ENCODE measurements around the gene WIPF3.
"Not testable (repeated sequence)": the region's sequence is repeated elsewhere in the genome, so short reads cannot be mapped to it uniquely, and the experiment has no call there.

The WIPF3 gene

DNA sequence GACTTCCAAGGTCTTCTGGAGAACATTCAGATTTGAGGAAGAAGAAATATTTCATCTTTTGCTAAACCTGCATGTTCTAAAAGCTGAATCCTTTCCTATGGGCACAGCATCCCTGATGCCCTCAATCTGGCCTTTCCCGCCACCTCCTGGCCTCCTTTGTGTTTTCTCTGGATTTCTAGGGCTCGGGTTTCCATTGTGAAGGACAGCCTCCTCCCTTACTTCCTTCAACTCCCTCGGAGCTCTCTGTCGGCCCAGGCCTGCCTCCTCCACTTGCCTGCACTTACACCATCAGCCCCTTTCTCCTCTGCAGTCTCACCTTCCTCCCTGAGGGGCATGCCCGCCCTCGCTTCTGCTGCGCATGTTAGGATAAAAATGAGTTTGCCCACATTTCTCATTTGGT is 75.4 kb downstream of the WIPF3 start:
- no peak for DNase-seq (ENCODE audit: low spot score)

DNA sequence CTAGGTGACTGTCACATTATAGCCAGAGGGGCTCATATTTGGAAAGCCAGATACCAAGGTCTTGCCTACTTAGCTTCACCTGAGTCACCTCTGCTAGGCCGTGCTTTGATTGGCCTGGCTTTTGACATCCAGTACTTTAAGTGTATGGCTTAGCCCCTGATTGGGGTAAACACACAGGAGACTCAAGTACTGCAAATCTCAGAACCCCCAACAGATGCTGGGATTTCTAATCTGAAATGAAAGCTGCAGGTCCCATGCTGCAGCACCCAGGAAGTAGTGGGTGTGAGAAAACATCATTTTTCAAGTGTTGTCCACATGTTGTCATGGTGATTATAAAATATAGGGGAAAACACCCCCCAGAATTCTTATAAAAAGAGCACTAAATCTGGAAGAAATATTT is 76.2 kb downstream of the WIPF3 start:
- DNase-seq (ENCODE audit: low spot score), result no peak

GRCh38 chr7:29883462-29884398 is 77.4 kb downstream of the WIPF3 start:
- DNase-seq (ENCODE audit: low spot score), result no peak

DNA sequence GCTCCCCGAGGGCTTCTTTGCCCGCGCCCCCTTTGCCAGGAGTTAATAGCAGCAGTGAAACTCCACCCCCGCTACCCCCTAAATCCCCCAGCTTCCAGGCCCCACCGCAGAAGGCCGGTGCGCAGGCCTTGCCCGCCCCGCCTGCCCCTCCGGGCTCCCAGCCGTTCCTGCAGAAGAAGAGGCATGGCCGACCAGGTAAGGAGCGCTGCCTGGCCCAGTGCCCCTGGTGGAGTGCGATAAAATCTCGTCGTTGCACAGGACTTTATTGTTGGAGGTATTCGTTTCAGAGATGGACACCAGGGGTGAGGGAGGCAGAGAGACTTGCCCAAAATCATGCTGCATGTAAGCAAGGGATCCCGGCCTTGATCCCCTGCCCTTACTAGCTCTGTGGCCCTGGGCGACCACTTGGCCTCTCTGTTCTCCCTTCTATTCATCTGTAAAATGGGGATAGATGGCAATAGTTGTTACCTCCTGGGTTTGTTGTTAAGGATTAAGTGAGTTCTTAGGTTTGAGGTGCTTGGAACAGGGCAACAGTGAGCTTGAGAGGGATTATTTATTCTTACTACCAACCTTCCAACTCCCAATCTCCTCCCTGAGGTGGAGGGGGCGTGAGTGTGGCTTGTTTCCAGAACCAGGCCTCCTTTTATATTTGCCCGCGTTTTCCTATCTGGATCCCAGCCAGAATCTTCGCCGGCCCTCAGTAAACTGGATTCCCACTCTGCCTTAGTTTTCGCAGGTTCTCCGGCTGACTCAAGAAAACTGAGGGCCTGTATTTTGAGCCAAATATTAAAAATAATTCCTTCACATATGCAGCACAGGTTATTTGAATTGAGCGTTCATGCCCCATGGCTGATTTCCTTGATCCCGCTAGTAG is 78.3 kb downstream of the WIPF3 start:
- DNase-seq (ENCODE audit: low spot score), result no peak

DNA sequence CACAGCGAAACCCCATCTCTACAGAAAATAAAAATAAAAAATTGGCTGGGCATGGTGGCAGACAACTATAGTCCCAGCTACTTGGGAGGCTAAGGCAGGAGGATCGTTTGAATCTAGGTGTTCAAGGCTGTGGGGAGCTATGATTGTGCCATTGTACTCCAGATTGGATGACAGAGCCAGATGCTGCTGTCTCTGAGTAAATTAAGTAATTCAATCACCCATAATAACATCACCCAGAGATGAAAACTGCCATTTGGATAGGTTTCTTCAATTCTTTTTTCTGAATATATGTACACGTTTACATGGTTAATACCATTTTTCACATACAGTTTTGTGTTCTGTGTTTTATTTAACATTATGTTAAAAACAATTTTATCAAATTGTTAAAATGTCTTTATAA is 79.3 kb downstream of the WIPF3 start:
- no peak for DNase-seq (ENCODE audit: low spot score)

GRCh38 chr7:29886827-29887226 is 80.5 kb downstream of the WIPF3 start:
- DNase-seq (ENCODE audit: low spot score), result no peak

GRCh38 chr7:29888006-29888405 is 81.7 kb downstream of the WIPF3 start:
- DNase-seq (ENCODE audit: low spot score), result no peak

DNA sequence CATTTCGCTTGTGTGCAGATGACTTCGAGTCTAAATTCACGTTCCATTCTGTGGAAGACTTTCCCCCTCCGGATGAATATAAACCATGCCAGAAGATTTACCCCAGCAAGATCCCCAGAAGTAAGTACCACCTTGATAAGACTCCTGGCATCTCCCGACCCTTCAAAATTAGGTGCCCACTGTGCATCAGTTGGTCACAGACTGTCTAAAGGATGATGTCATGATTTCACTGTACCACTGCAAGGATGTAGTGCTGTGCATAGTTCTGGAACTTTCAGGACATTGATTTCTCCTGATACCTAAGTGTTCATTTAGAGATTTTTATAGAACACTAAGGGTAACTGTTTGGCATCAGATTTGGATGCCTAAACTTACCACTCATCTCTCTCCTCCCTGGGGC is 83.0 kb downstream of the WIPF3 start:
- DNase-seq (ENCODE audit: low spot score), result no peak

- no peak for DNase-seq (ENCODE audit: low spot score)
Measured at GRCh38 chr7:29890251-29890650, 83.9 kb downstream of the WIPF3 start.

- not testable (repeated sequence) for DNase-seq (ENCODE audit: low spot score)
Measured at GRCh38 chr7:29890786-29891185, 84.5 kb downstream of the WIPF3 start.

DNA sequence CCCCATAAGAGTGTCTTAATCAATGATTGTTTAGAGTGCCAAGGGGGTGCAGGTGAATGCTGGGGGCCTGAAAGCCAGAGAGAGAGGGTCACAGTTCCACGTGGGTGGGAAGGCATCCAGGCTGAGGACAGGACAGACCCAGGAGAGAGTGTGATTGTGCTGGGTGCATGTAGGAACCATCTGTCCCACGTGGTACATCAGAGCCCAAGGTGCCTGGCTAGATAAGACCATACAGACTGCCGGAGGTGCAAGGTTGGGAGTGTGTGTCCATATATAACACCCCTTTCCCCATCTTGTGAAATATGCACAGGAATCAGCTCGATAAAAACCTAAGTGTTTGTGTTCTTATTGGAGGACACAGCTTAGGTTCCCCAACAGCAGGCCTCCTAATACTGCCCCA is 85.5 kb downstream of the WIPF3 start:
- DNase-seq (ENCODE audit: low spot score), result no peak

- DNase-seq (ENCODE audit: low spot score), result no peak
Measured at GRCh38 chr7:29892231-29892630, 85.9 kb downstream of the WIPF3 start.

DNA sequence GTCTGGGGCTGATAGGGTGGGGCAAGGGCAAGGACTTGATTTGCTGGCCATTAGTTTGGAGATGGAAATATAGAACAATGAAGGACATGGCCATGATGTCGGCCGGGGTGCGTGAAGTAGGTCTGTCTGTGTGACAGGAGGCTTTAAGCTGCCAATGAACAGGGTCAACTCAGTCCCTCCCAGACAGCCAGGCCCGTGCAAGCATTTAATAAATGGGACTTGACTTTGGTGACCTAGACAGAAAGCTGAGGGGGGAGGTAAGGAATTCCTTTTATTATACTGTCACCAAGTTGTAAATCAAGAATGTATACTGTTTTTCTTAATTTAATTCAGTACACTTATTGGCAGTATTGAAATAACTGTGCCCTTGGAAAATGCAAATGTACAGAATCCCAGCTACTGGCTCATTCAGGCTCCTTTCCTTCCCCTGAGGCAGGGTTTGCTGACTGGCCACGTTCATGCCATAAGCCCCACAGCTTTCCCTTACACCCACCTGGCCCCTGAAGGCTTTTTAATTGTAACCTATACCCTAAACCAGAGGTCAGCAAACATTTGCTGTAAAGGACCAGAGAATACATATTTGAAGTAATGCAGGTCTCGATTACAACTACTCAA is 87.2 kb downstream of the WIPF3 start:
- DNase-seq (ENCODE audit: low spot score), result no peak

GRCh38 chr7:29894256-29894655 is 87.9 kb downstream of the WIPF3 start:
- DNase-seq (ENCODE audit: low spot score), result no peak

DNA sequence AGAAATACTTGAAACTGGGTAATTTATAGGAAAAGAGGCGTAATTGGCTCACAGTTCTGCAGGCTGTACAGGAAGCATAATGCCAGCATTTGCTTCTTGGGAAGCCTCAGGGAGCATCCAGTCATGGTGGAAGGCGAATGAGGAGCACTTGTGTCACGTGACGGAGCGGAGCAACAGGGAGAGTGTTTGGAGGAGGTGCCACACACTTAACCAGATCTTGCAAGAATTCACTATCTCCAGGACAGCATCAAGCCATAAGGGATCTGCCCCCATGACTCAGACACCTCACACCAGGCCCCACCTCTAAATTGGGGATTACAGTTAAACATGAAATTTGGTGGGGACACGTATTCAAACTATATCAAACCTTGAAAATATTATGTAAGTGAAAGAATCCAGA is 89.3 kb downstream of the WIPF3 start:
- DNase-seq (ENCODE audit: low spot score), result no peak

DNA sequence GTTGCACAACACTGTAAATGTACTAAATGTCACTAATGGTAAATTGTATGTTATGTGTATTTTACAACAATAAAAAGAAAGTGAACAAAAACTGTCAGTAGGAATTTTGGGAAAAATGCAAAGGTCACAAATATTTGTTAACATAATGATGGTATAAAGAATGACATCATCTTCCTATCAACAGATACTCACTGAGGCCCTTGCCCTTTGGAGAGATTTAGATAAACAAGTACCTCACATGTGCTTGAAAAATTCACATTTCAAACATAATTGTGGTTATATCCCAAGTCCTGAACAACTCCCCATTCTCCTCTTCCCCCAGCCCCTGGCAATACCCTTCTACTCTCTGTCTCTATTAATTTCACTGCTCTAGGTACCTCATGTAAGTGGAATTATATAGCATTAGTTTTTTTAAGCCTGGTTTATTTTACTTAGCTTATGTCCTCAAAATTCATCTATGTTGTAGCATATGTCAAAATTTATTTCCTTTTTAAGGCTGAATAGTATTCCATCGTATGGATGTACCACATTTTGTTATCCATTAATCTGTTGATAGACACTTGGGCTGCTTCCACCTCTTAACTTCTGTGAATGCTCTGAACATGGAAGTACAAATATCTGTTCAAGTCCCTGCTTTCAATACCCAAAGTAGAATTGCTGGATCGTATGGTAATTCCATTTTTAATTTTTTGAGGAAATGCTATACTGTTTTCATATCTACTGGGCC is 90.5 kb downstream of the WIPF3 start:
- no peak for DNase-seq (ENCODE audit: low spot score)

GRCh38 chr7:29898301-29898700 is 92.0 kb downstream of the WIPF3 start:
- no peak for DNase-seq (ENCODE audit: low spot score)

- DNase-seq (ENCODE audit: low spot score), result no peak
Measured at GRCh38 chr7:29900745-29901144, 94.4 kb downstream of the WIPF3 start.

GRCh38 chr7:29906200-29907022 is 100.1 kb downstream of the WIPF3 start:
- no peak for DNase-seq (ENCODE audit: low spot score)

DNA sequence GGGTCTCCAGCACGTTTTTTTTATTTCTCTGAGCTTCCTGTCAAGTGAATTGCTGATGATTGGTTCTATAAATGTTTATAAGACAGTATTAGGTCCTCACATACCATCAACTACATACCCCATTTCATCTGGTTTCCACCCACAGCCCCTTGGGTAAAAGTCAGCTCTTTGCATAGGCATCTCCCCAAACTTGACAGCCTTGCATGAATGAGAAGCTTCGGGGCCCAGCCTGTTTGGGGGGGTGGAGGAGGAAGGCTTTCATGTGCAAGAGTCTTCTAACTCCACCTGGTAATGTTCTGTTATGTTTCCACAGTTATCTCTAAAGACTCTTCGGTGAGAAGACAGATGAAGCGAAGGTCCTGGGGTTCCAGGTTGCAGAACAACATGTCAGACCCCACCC is 107.9 kb downstream of the WIPF3 start:
- DNase-seq (ENCODE audit: low spot score), result no peak

Measured in CD4-positive, alpha-beta T cell treated with Interleukin-6 at 100 ng/mL for 8 hours (primary cell).